K562 (cell line): ENCODE results near the gene NCOA1. TPM values are rescaled to one million over a fixed set of nuclear protein-coding genes. Genes with fewer than 3 reads are reported as not detected.

Experiments used
- ADNP ChIP-seq: fragments of 200-800 bp; sonication (Bioruptor generic); IDR thresholded peaks from 2 replicates; pipeline ENCODE4 v1.6.1; 2016; ENCODE audit warnings: missing genetic modification characterization, missing compliant biosample characterization
- AFF4 ChIP-seq: sonication (generic); formaldehyde crosslinking; IDR thresholded peaks from 2 replicates; pipeline ENCODE4 v1.8.0; 2023; ENCODE audit warnings: mild to moderate bottlenecking, missing genetic modification reagents
- ASH1L ChIP-seq: fragments of 450-650 bp; IDR thresholded peaks from 2 replicates; pipeline ENCODE4 v1.6.1; 2018; ENCODE audit warnings: borderline replicate concordance, mild to moderate bottlenecking, low read depth; ENCODE audit not compliant: partially characterized antibody
- CCNT2 ChIP-seq: IDR thresholded peaks from 2 replicates; pipeline ENCODE4 v1.6.1; 2011; ENCODE audit warnings: borderline replicate concordance, low read depth, mild to moderate bottlenecking, moderate library complexity, mixed read lengths, low read length; ENCODE audit not compliant: insufficient read length; ENCODE audit errors: extremely low read depth
- DACH1 ChIP-seq: fragments of 450-650 bp; IDR thresholded peaks from 2 replicates; pipeline ENCODE4 v1.6.1; 2018; ENCODE audit not compliant: partially characterized antibody
- E4F1 ChIP-seq: fragments of 250-450 bp; sonication (Bioruptor Pico); IDR thresholded peaks from 2 replicates; pipeline ENCODE4 v1.5.0; 2021; ENCODE audit warnings: mild to moderate bottlenecking, borderline replicate concordance
- ELF4 ChIP-seq: fragments of 450-650 bp; formaldehyde crosslinking; IDR thresholded peaks from 2 replicates; pipeline ENCODE4 v1.4.0; 2022; ENCODE audit warnings: missing genetic modification characterization
- SAP30 ChIP-seq: fragments of 200-600 bp; sonication (generic); IDR thresholded peaks from 2 replicates; pipeline ENCODE4 v1.6.1; 2012; ENCODE audit warnings: borderline replicate concordance, low read depth, mild to moderate bottlenecking, moderate library complexity, low read length, control low read depth, inconsistent platforms; ENCODE audit not compliant: insufficient read depth, poor library complexity, severe bottlenecking
- SIN3B ChIP-seq: fragments of 450-650 bp; IDR thresholded peaks from 2 replicates; pipeline ENCODE4 v1.6.1; 2017; ENCODE audit warnings: low read depth, mild to moderate bottlenecking, moderate library complexity
- XRCC3 ChIP-seq: fragments of 450-650 bp; IDR thresholded peaks from 2 replicates; pipeline ENCODE4 v1.6.1; 2017; ENCODE audit warnings: mild to moderate bottlenecking, moderate library complexity
- XRCC5 ChIP-seq: fragments of 200-400 bp; formaldehyde crosslinking; IDR thresholded peaks from 2 replicates; pipeline ENCODE4 v1.6.1; 2017; ENCODE audit warnings: low read depth, mild to moderate bottlenecking, low read length
- ZBTB1 ChIP-seq: sonication (generic); formaldehyde crosslinking; IDR thresholded peaks from 2 replicates; pipeline ENCODE4 v1.8.1; 2023; ENCODE audit warnings: missing genetic modification reagents, low read depth, mild to moderate bottlenecking, borderline replicate concordance
- ZNF121 ChIP-seq: sonication (generic); formaldehyde crosslinking; conservative IDR thresholded peaks from 2 replicates; pipeline ENCODE4 v1.8.0; 2022; ENCODE audit warnings: missing genetic modification reagents
- ZNF445 ChIP-seq: fragments of 250-450 bp; sonication (Bioruptor Pico); IDR thresholded peaks from 2 replicates; pipeline ENCODE4 v1.4.0; 2020; ENCODE audit warnings: low read depth, mild to moderate bottlenecking, moderate library complexity
- ZNF77 ChIP-seq: fragments of 250-450 bp; sonication (Bioruptor Pico); IDR thresholded peaks from 2 replicates; pipeline ENCODE4 v1.5.0; 2020
- ZNF778 ChIP-seq: fragments of 450-650 bp; formaldehyde crosslinking; IDR thresholded peaks from 2 replicates; pipeline ENCODE4 v1.4.0; 2020; ENCODE audit warnings: mild to moderate bottlenecking, moderate library complexity
- polyA plus RNA-seq, 8 experiments: library from polyadenylated mRNA; depleted of rRNA in 4 of 8; stranded (reverse) in 5 of 8; unstranded in 3 of 8; fragments of >200 nt; fragmentation: Nextera tagmentation in 2 of 8; fragmentation: Illumina TruSeq in 1 of 8; extraction: Ambion mirVana in 2 of 8; extraction: Trizol in 1 of 8; gene quantifications; 2 replicates each; pipeline versions ENCODE4 v1.2.1 to v1.2.3, GENCODE V29; 2011 to 2014; ENCODE audit warnings: inconsistent platforms in 1 of 8, missing spikeins in 1 of 8
- total RNA-seq, 7 experiments: library from RNA; depleted of rRNA in 6 of 7; stranded (reverse); fragments of >200 nt in 6 of 7; fragmentation: Illumina TruSeq in 2 of 7; extraction: Trizol in 2 of 7; gene quantifications; 2 replicates each; pipeline versions ENCODE4 v1.2.1 to v1.2.3, GENCODE V29; 2011 to 2021; ENCODE audit warnings: low replicate concordance in 1 of 7
- TF ChIP-seq, protein P1 (sequence below): sonication (generic); formaldehyde crosslinking; IDR thresholded peaks from 2 replicates; pipeline ENCODE4 v1.8.0; 2022; ENCODE audit warnings: missing genetic modification reagents, mild to moderate bottlenecking, moderate library complexity, borderline replicate concordance
- TF ChIP-seq, protein P2 (sequence below): IDR thresholded peaks from 2 replicates; pipeline ENCODE4 v1.6.1; 2012; ENCODE audit warnings: low read depth, low read length, improper control_type of control experiment, borderline replicate concordance

Gene NCOA1
- total and polyA plus RNA-seq, 9 of the 15 experiments (the other 6 are each of a cell fraction or from before 2014, with no cell fraction given), result 4.9 to 25.7 (median 17.0) TPM

GRCh38 chr2:24792874-24793760 is 302.1 kb downstream of the NCOA1 start, which contains the start of the genes CENPO and PTRHD1 (continued):
- TF ChIP-seq AFF4 (CRISPR knock-in tag) (peak; percentile 66), SAP30 (peak; percentile 93), ZNF77 (no peak), ZNF445 (CRISPR knock-in tag) (no peak), E4F1 (CRISPR knock-in tag) (no peak), ELF4 (CRISPR knock-in tag) (no peak), ZNF121 (CRISPR knock-in tag) (no peak), XRCC3 (no peak), ZBTB1 (CRISPR knock-in tag) (peak; percentile 58; the same call in 1 of the 2 replicates), ZNF778 (CRISPR knock-in tag) (no peak), ADNP (tag) (no peak), SIN3B (no peak), ASH1L (no peak), XRCC5 (no peak), DACH1 (no peak), CCNT2 (peak; percentile 44)
- TF ChIP-seq, protein P1, sequence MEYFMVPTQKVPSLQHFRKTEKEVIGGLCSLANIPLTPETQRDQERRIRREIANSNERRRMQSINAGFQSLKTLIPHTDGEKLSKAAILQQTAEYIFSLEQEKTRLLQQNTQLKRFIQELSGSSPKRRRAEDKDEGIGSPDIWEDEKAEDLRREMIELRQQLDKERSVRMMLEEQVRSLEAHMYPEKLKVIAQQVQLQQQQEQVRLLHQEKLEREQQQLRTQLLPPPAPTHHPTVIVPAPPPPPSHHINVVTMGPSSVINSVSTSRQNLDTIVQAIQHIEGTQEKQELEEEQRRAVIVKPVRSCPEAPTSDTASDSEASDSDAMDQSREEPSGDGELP (CRISPR knock-in tag), result peak; percentile 81; the same call in 1 of the 2 replicates
- TF ChIP-seq, protein P2, sequence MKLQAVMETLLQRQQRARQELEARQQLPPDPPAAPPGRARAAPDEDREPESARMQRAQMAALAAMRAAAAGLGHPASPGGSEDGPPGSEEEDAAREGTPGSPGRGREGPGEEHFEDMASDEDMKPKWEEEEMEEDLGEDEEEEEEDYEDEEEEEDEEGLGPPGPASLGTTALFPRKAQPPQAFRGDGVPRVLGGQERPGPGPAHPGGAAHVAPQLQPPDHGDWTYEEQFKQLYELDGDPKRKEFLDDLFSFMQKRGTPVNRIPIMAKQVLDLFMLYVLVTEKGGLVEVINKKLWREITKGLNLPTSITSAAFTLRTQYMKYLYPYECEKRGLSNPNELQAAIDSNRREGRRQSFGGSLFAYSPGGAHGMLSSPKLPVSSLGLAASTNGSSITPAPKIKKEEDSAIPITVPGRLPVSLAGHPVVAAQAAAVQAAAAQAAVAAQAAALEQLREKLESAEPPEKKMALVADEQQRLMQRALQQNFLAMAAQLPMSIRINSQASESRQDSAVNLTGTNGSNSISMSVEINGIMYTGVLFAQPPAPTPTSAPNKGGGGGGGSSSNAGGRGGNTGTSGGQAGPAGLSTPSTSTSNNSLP, result no peak
